Measurements from ENCODE around the gene DHRS4. TPM values are rescaled to one million over a fixed set of nuclear protein-coding genes. Genes with fewer than 3 reads are reported as not detected.
"Not testable (repeated sequence)": the region's sequence is repeated elsewhere in the genome, so short reads cannot be mapped to it uniquely, and the experiment has no call there.

The DHRS4 gene
- total and polyA plus RNA-seq, 2 experiments from 2014 or later, result 25.4 to 35.4 TPM

GRCh38 chr14:23950411-23951135, 3.0 kb upstream of the DHRS4 start:
- H3K27ac ChIP-seq, result no peak overlapping the region
- H3K4me3 ChIP-seq, result no peak overlapping the region
- no peaks in the 10 kb centered on the region for H3F3A ChIP-seq (ENCODE audit: insufficient read depth)
- TF ChIP-seq EZH2 (IDR thresholded peaks at IDR 0.05; ENCODE audit: insufficient read depth, poor library complexity, severe bottlenecking) (no peak), EZH2phosphoT487 (IDR thresholded peaks at IDR 0.05; ENCODE audit: insufficient read depth, low read depth) (no peak)
- H3K9me2 ChIP-seq (ENCODE audit: insufficient read depth), result no peaks in the 10 kb centered on the region
- H3K36me3 ChIP-seq (ENCODE audit: low read depth), result no peaks in the 10 kb centered on the region
- no peak for DNase-seq
- in situ Hi-C loops (cut with MboI), result no loop called here
- H3K4me1 ChIP-seq (ENCODE audit: insufficient read depth), result peaks cover 15% of the 10 kb centered on the region; the same call in 1 of the 2 replicates
- H3K9ac ChIP-seq, result no peak overlapping the region
- no peaks in the 10 kb centered on the region for H4K20me1 ChIP-seq (ENCODE audit: insufficient read depth)
- no peaks in the 10 kb centered on the region for H3K27me3 ChIP-seq (replicated peaks; ENCODE audit: insufficient read depth)
- no peaks in the 10 kb centered on the region for H3K9me3 ChIP-seq (ENCODE audit: low read depth)
- WGBS, 2 experiments (ENCODE audit: low coverage in 1 of 2, low lambda C conversion rate in 2 of 2, missing lambda C conversion rate in 2 of 2), result 83 to 90% methylated on average over 6 of the region's 6 CpGs
- H3K4me2 ChIP-seq (ENCODE audit: unreplicated experiment), result no peak overlapping the region
- H3K79me2 ChIP-seq (ENCODE audit: insufficient read depth), result peaks cover 19% of the 10 kb centered on the region; the same call in 1 of the 2 replicates
- no peak overlapping the region for H2AFZ ChIP-seq

- 92 to 93% methylated on average over 3 of the region's 3 CpGs for whole genome bisulfite sequencing, 2 experiments (ENCODE audit: low coverage in 1 of 2, low lambda C conversion rate in 2 of 2, missing lambda C conversion rate in 2 of 2)
- H3K9me3 ChIP-seq (ENCODE audit: low read depth); H3K4me3 ChIP-seq; H2AFZ ChIP-seq; H3K36me3 ChIP-seq (ENCODE audit: low read depth); H4K20me1 ChIP-seq (ENCODE audit: insufficient read depth); H3K27ac ChIP-seq; H3K9ac ChIP-seq; H3K9me2 ChIP-seq (ENCODE audit: insufficient read depth); in situ Hi-C loops (cut with MboI); H3F3A ChIP-seq (ENCODE audit: insufficient read depth); H3K27me3 ChIP-seq (replicated peaks; ENCODE audit: insufficient read depth); H3K4me2 ChIP-seq (ENCODE audit: unreplicated experiment); DNase-seq: not testable (repeated sequence)
- H3K79me2 ChIP-seq (ENCODE audit: insufficient read depth), result peaks cover 16% of the 10 kb centered on the region; the same call in 1 of the 2 replicates
- peaks cover 15% of the 10 kb centered on the region; the same call in 1 of the 2 replicates for H3K4me1 ChIP-seq (ENCODE audit: insufficient read depth)
Measured at GRCh38 chr14:23951136-23951466, 2.5 kb upstream of the DHRS4 start.

GRCh38 chr14:23951590-23952201, 1.9 kb upstream of the DHRS4 start:
- H3K27me3 ChIP-seq (replicated peaks; ENCODE audit: insufficient read depth), result no peaks in the 10 kb centered on the region
- H3K4me3 ChIP-seq, result 0 out of 2 replicates have a peak overlapping the region, but pooled peaks have one; percentile 87
- TF ChIP-seq EZH2phosphoT487 (IDR thresholded peaks at IDR 0.05; ENCODE audit: insufficient read depth, low read depth), result no peak
- 42 to 45% methylated on average over 8 of the region's 8 CpGs for WGBS, 2 experiments (ENCODE audit: low coverage in 1 of 2, low lambda C conversion rate in 2 of 2, missing lambda C conversion rate in 2 of 2)
- H3K9ac ChIP-seq, result no peak overlapping the region
- H3K27ac ChIP-seq, result no peak overlapping the region
- no peaks in the 10 kb centered on the region for H3K9me3 ChIP-seq (ENCODE audit: low read depth)
- no peak overlapping the region for H2AFZ ChIP-seq
- 0 out of 2 replicates have a peak, but pooled peaks cover 6% of the 10 kb centered on the region for H3K36me3 ChIP-seq (ENCODE audit: low read depth)
- peaks cover 15% of the 10 kb centered on the region; the same call in 1 of the 2 replicates for H3K79me2 ChIP-seq (ENCODE audit: insufficient read depth)
- peak; percentile 7 for DNase-seq
- no peaks in the 10 kb centered on the region for H4K20me1 ChIP-seq (ENCODE audit: insufficient read depth)
- H3K4me1 ChIP-seq (ENCODE audit: insufficient read depth), result peaks cover 15% of the 10 kb centered on the region; the same call in 1 of the 2 replicates
- no peaks in the 10 kb centered on the region for H3F3A ChIP-seq (ENCODE audit: insufficient read depth)
- H3K4me2 ChIP-seq (ENCODE audit: unreplicated experiment), result no peak overlapping the region
- no peaks in the 10 kb centered on the region for H3K9me2 ChIP-seq (ENCODE audit: insufficient read depth)
- in situ Hi-C loops (cut with MboI), result no loop called here

GRCh38 chr14:23953116-23953463, 480 bp upstream of the DHRS4 start:
- in situ Hi-C loops (cut with MboI); H3K9me3 ChIP-seq (ENCODE audit: low read depth); H3K27ac ChIP-seq; H3K36me3 ChIP-seq (ENCODE audit: low read depth); H3K9me2 ChIP-seq (ENCODE audit: insufficient read depth); H3F3A ChIP-seq (ENCODE audit: insufficient read depth); H3K27me3 ChIP-seq (replicated peaks; ENCODE audit: insufficient read depth); H4K20me1 ChIP-seq (ENCODE audit: insufficient read depth): not testable (repeated sequence)
- peak overlapping the region; percentile 94 for H3K9ac ChIP-seq
- H3K4me2 ChIP-seq (ENCODE audit: unreplicated experiment), result peak overlapping the region; percentile 88
- peak overlapping the region; percentile 92 for H2AFZ ChIP-seq
- H3K4me3 ChIP-seq, result peak overlapping the region; percentile 87
- 45 to 50% methylated on average over 6 of the region's 6 CpGs for WGBS, 2 experiments (ENCODE audit: low coverage in 1 of 2, low lambda C conversion rate in 2 of 2, missing lambda C conversion rate in 2 of 2)
- peak; percentile 4 for DNase-seq
- peaks cover 15% of the 10 kb centered on the region; the same call in 1 of the 2 replicates for H3K4me1 ChIP-seq (ENCODE audit: insufficient read depth)
- peaks cover 15% of the 10 kb centered on the region; the same call in 1 of the 2 replicates for H3K79me2 ChIP-seq (ENCODE audit: insufficient read depth)

- 1 to 4% methylated on average over 6 of the region's 6 CpGs for WGBS, 2 experiments (ENCODE audit: low coverage in 1 of 2, low lambda C conversion rate in 2 of 2, missing lambda C conversion rate in 2 of 2)
- H3K4me3 ChIP-seq, result peak overlapping the region; percentile 87
- H2AFZ ChIP-seq, result peak overlapping the region; percentile 92
- H4K20me1 ChIP-seq (ENCODE audit: insufficient read depth); H3K27me3 ChIP-seq (replicated peaks; ENCODE audit: insufficient read depth); H3F3A ChIP-seq (ENCODE audit: insufficient read depth); in situ Hi-C loops (cut with MboI); DNase-seq; H3K9me3 ChIP-seq (ENCODE audit: low read depth); H3K9me2 ChIP-seq (ENCODE audit: insufficient read depth); H3K36me3 ChIP-seq (ENCODE audit: low read depth): not testable (repeated sequence)
- H3K27ac ChIP-seq, result peak overlapping the region; percentile 66; the same call in 1 of the 2 replicates
- peaks cover 15% of the 10 kb centered on the region; the same call in 1 of the 2 replicates for H3K4me1 ChIP-seq (ENCODE audit: insufficient read depth)
- H3K79me2 ChIP-seq (ENCODE audit: insufficient read depth), result peaks cover 15% of the 10 kb centered on the region; the same call in 1 of the 2 replicates
- peak overlapping the region; percentile 88 for H3K4me2 ChIP-seq (ENCODE audit: unreplicated experiment)
- H3K9ac ChIP-seq, result peak overlapping the region; percentile 94
Measured at GRCh38 chr14:23954279-23954614, 677 bp downstream of the DHRS4 start.

- WGBS, 2 experiments (ENCODE audit: low coverage in 1 of 2, low lambda C conversion rate in 2 of 2, missing lambda C conversion rate in 2 of 2), result 53 to 64% methylated on average over 19 to 20 of the region's 20 CpGs
- H2AFZ ChIP-seq; DNase-seq; H3F3A ChIP-seq (ENCODE audit: insufficient read depth); H3K27me3 ChIP-seq (replicated peaks; ENCODE audit: insufficient read depth); H3K9me3 ChIP-seq (ENCODE audit: low read depth); H3K27ac ChIP-seq; H3K9me2 ChIP-seq (ENCODE audit: insufficient read depth); in situ Hi-C loops (cut with MboI); H3K36me3 ChIP-seq (ENCODE audit: low read depth); H4K20me1 ChIP-seq (ENCODE audit: insufficient read depth); H3K4me3 ChIP-seq: not testable (repeated sequence)
- H3K4me2 ChIP-seq (ENCODE audit: unreplicated experiment), result peak overlapping the region; percentile 88
- H3K4me1 ChIP-seq (ENCODE audit: insufficient read depth), result peaks cover 15% of the 10 kb centered on the region; the same call in 1 of the 2 replicates
- H3K9ac ChIP-seq, result peak overlapping the region; percentile 94
- H3K79me2 ChIP-seq (ENCODE audit: insufficient read depth), result peaks cover 15% of the 10 kb centered on the region; the same call in 1 of the 2 replicates
Measured at GRCh38 chr14:23954965-23955364, 1.4 kb downstream of the DHRS4 start.

GRCh38 chr14:23955811-23956210, 2.2 kb downstream of the DHRS4 start:
- H3K9ac ChIP-seq; H3K9me2 ChIP-seq (ENCODE audit: insufficient read depth); H3K27ac ChIP-seq; H4K20me1 ChIP-seq (ENCODE audit: insufficient read depth); H3F3A ChIP-seq (ENCODE audit: insufficient read depth); H3K36me3 ChIP-seq (ENCODE audit: low read depth); H3K9me3 ChIP-seq (ENCODE audit: low read depth); H3K4me2 ChIP-seq (ENCODE audit: unreplicated experiment); H2AFZ ChIP-seq; H3K27me3 ChIP-seq (replicated peaks; ENCODE audit: insufficient read depth); in situ Hi-C loops (cut with MboI); H3K4me3 ChIP-seq; DNase-seq: not testable (repeated sequence)
- H3K79me2 ChIP-seq (ENCODE audit: insufficient read depth), result peaks cover 15% of the 10 kb centered on the region; the same call in 1 of the 2 replicates
- WGBS, 2 experiments (ENCODE audit: low coverage in 1 of 2, low lambda C conversion rate in 2 of 2, missing lambda C conversion rate in 2 of 2), result 98 to 100% methylated on average over 2 of the region's 2 CpGs
- H3K4me1 ChIP-seq (ENCODE audit: insufficient read depth), result peaks cover 15% of the 10 kb centered on the region; the same call in 1 of the 2 replicates
